Caki2 (cell line): ENCODE results near the gene TRIM62. TPM values are rescaled to one million over a fixed set of nuclear protein-coding genes. Genes with fewer than 3 reads are reported as not detected.

Experiments
- DNase-seq: peaks from one replicate; pipeline ENCODE4 v3.0.0-alpha.2; 2015; ENCODE audit warnings: low read depth
- in situ Hi-C: cut with HindIII; loops from 2 replicates; pipeline ENCODE4 v1.10.0; 2016; ENCODE audit warnings: low sequenced_read_pairs, low pct_unique_long_range_greater_than_20kb, mixed read lengths
- total RNA-seq: library from RNA; depleted of rRNA; stranded (reverse); fragments of >200 nt; shearing (Covaris generic); gene quantifications from 2 replicates; pipeline ENCODE4 v1.2.3, GENCODE V29; 2014; ENCODE audit warnings: low replicate concordance

TRIM62 gene
- total RNA-seq, 1 experiment from 2014 or later: 2.6 TPM

GRCh38 chr1:33182896-33183295 is 1.1 kb upstream of the TRIM62 start:
- no peak for DNase-seq
- in situ Hi-C loops: no loop called here

DNA sequence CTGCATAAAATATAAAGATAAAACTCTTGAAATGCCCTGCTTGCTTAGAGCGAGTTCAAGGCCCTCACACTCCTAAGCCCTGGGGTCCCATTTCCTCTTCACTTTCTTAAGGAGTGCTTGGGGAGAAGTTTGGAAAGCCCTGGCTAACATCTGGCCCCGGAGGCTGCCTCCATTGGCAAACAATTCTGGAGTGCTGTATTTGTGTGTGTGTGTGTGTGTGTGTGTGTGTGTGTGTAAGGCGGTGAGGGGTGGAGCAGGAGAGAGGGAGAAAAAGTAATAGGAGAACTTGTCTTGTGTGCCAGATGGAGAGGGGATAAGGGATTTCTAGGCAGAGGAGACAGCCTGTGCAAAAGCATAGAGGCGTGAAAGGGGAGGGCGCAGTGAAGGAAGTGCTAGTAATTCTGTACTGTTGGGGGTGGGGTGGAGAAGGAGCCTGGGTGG is 578 bp upstream of the TRIM62 start:
- in situ Hi-C loops: no loop called here
- no peak for DNase-seq

DNA sequence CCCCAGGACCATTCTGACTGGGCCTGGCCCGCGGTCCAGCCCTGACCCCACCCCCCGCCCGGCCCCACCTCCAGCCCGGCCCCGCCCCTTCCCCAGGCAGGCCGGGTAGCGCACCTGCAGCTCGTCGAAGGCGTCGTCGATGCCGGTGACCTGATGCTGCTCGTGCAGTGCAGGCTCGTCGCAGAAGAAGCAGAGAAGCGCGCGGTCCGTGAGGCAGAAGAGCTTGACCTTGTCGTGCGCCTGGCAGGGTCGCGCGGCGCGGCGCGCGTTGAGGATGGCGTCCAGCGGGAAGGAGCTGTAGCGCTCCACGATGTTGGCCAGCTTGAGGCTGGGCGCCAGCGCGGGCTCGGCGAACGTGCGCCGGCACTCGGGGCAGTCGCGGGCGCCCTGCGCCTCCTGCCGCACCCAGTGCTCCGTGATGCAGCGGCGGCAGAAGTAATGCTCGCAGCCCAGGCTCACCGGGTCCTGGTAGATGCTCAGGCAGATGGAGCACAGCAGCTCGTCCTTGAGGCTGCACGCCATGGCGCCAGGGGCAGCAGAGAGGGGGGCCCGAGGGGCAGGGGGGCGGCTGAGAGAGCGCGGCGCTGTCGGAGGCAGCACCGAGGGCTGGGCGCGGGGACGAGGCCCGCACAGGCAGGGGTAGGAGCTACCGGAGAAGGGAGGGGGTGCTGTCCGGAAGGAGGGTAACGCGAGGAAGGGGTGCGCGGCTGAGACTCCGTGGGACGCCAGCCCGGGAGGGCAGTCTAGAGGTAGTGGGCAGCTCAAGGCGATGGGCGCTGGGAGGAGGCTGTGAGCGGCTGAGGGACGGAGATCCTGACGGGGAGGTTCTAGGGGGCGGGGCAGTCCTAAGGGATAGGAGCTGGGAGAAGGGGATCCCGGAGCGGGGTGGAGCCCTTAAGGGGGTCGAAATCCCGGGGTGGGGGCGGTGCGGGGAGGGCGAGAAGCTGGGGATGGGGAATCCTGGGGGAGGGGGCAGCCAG is 642 bp downstream of the TRIM62 start:
- in situ Hi-C loops: no loop called here
- peak; percentile 68 for DNase-seq

- in situ Hi-C loops: no loop called here
- no peak for DNase-seq
These were observed 1.5 kb downstream of the TRIM62 start for GRCh38 chr1:33180226-33180910.

- in situ Hi-C loops: no loop called here
- no peak for DNase-seq
These were observed 2.9 kb downstream of the TRIM62 start for GRCh38 chr1:33178836-33179439.

- in situ Hi-C loops: no loop called here
- no peak for DNase-seq
These were observed 3.8 kb downstream of the TRIM62 start for GRCh38 chr1:33177996-33178540.

- in situ Hi-C loops: no loop called here
- no peak for DNase-seq
These were observed 5.0 kb downstream of the TRIM62 start for GRCh38 chr1:33176887-33177286.

DNA sequence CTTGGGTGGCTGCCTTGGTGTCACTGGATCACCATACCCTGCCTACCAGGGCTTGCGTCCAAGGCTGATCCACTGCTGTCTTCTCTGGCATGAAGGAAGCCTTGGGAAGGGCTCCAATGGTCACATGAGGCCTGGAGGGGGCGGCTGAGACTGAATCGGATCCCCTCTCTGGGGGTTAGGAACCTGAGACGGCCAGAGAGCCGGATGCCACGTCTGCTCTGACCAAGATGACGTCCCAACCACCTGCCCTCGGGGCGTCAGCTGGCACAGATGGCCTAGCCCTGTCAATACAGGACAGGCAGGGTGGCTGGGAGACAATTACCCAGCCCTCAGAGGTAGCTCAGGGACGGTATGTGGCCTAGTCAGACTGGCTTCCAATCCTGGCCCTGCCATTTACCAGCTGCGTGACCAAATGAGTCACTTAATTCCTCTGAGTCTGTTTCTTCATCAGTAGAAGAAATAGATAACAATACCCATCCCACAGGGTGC is 5.4 kb downstream of the TRIM62 start:
- in situ Hi-C loops: no loop called here
- no peak for DNase-seq

- DNase-seq: no peak
- in situ Hi-C loops: no loop called here
These were observed 6.0 kb downstream of the TRIM62 start for GRCh38 chr1:33175865-33176264.

DNA sequence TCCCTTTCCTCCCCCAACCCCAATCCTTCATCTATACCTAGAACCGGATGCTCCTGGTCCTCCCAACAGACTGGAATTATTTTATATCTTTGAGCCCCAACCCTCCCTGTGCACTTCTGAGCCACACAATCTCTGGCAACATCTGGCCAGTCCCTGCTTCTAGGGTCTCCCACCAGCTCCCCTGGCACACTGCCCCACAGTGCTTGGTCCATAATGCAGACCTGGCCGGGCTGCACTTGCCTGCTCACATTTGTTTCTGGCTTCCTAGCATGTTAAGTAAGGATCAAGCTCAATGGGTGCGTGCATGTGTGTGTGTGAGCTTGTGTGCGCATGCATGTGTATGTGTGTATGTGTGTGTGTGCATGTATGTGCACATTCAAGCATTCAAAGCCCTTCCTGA is 8.8 kb downstream of the TRIM62 start:
- in situ Hi-C loops: no loop called here

GRCh38 chr1:33171977-33172813 is 9.6 kb downstream of the TRIM62 start:
- in situ Hi-C loops: no loop called here
- DNase-seq: no peak

More for the DNA sequence above, 8.8 kb downstream of the TRIM62 start:
- DNase-seq: no peak

- no peak for DNase-seq
- in situ Hi-C loops: no loop called here
These were observed 11.2 kb downstream of the TRIM62 start for GRCh38 chr1:33170351-33171274.

DNA sequence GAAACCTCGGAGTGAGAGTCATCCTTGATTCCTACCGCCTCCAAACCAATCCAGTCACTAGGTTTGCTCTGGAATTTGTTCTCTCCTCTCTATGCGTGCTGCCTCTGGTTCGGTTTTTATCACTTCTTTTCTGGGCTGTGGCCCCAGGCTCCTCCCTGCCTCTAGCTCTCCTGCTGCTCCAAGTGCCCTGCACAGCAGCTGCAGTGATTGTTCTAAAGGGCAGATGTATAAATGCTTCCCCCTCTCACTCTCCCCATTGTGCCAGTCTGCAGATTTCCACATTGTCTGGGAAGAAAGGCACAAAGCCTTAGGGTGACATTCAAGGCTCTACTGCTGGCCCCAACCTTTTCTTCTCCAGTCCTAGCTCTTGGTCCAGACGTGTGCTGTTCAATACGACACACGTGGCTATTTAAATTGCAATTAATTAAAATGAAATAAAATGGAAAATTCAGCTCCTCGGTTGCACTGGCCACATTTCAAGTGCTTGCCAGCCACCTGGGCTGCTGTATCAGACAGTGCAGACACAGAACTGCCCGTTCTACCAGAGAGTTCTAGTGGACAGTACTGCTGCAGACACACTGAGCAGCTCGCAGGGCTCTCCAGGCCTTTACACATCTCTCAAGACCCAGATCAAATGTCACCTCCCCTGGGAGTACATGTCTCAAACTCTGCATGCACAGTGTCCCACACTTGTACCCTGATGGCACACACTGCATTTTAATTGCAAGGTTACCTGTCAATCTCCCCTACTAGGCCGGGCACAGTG is 12.4 kb downstream of the TRIM62 start:
- no peak for DNase-seq
- in situ Hi-C loops: no loop called here

- DNase-seq: no peak
These were observed 13.1 kb downstream of the TRIM62 start for GRCh38 chr1:33168556-33169289.

GRCh38 chr1:33167650-33168447 is 14.0 kb downstream of the TRIM62 start:
- in situ Hi-C loops: no loop called here

More at GRCh38 chr1:33168556-33169289, 13.1 kb downstream of the TRIM62 start:
- in situ Hi-C loops: no loop called here

More at GRCh38 chr1:33167650-33168447, 14.0 kb downstream of the TRIM62 start:
- DNase-seq: no peak
